ENCODE measurements around the gene KIF1A. TPM values are rescaled to one million over a fixed set of nuclear protein-coding genes. Genes with fewer than 3 reads are reported as not detected.

Gene KIF1A
- total and polyA plus RNA-seq, 2 of the 8 experiments (the other 6 are each of a cell fraction or from before 2014, with no cell fraction given), result 61.3 to 281 TPM

DNA sequence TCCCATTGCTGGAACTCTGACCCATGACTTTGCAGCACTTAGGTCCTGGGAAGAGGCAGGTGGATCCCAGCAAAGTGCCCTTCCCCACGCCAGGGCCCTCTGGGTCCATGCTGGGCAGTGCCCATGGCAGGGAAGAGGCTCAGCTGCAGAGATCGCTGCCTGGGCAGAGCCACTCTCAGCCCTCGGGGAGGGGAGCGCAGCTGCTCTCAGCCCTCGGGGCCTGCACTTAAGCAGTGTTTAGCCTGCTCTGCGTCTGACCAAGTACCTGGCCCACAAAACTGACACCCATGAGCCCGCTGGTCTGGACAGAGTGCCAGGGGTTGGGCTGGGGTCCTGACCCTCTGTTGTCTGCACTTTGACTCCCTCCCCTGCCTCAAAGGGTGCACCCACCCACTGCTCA is 82.1 kb downstream of the KIF1A start:
- 97% methylated on average over 7 of the region's 7 CpGs; no CpG with 5 or more reads in 1 of the 2 experiments for WGBS, 2 experiments (ENCODE audit: extremely low coverage in 1 of 2, insufficient coverage in 1 of 2, insufficient read length in 1 of 2, insufficient replicate concordance in 2 of 2, low coverage in 1 of 2, low lambda C conversion rate in 2 of 2, missing lambda C conversion rate in 1 of 2)
- POLR2A ChIA-PET (ENCODE audit: partially characterized antibody), result interaction anchor here (0.6 to 1.4 kb wide), 3 partner anchors 12 to 28 kb away, joined by 3 to 5 read pairs (median 3); no protein-coding TSS in a partner anchor

More for the DNA sequence above, 82.1 kb downstream of the KIF1A start:
- Histone ChIP-seq H3K4ac (replicated peaks; ENCODE audit: insufficient read length, low read depth, low read length) (no peak overlapping the region), H3K36me3 (ENCODE audit: control insufficient read depth in 2 of 4, insufficient read depth in 4 of 4, low read length in 3 of 4) (peaks cover 29 to 93% (median 72%) of the 10 kb centered on the region in 4 experiments), H3K4me3 (ENCODE audit: extremely low read depth in 1 of 4, insufficient read depth in 2 of 4, low read depth in 3 of 4, low read length in 4 of 4) (no peak overlapping the region), H4K20me1 (replicated peaks in 1 of 2; ENCODE audit: control insufficient read depth in 1 of 2, insufficient read depth in 2 of 2, low read length in 2 of 2) (peaks cover 14 to 15% of the 10 kb centered on the region in 2 experiments), H3K56ac (replicated peaks; ENCODE audit: insufficient read length, low read depth, low read length) (no peak overlapping the region), H3K79me1 (ENCODE audit: low read depth, low read length) (peaks cover 3% of the 10 kb centered on the region), H3K4me1 (replicated peaks in 1 of 4; ENCODE audit: control insufficient read depth in 3 of 4, insufficient read depth in 4 of 4, low read length in 3 of 4) (no peaks in the 10 kb centered on the region), H3K27ac (ENCODE audit: low read depth, low read length) (no peak overlapping the region), H2AFZ (ENCODE audit: low read length) (no peak overlapping the region), H3K9me3 (ENCODE audit: insufficient read depth in 2 of 2, low read depth in 1 of 2, low read length in 1 of 2) (no peaks in the 10 kb centered on the region), H3K9ac (replicated peaks in 1 of 4; ENCODE audit: extremely low read depth in 1 of 4, low read depth in 3 of 4, low read length in 3 of 4) (no peak overlapping the region), H3K18ac (ENCODE audit: extremely low read depth, low read length) (no peak overlapping the region), H3K27me3 (replicated peaks in 1 of 4; ENCODE audit: control insufficient read depth in 3 of 4, extremely low read depth in 1 of 4, insufficient read depth in 3 of 4, low read length in 3 of 4) (no peaks in the 10 kb centered on the region), H3K4me2 (ENCODE audit: insufficient read depth in 1 of 2, low read depth in 2 of 2, low read length in 2 of 2) (no peak overlapping the region), H2BK12ac (ENCODE audit: low read depth, low read length) (no peak overlapping the region), H2AK5ac (ENCODE audit: low read depth, low read length) (no peak overlapping the region), H2BK20ac (ENCODE audit: low read length) (no peak overlapping the region), H2BK5ac (ENCODE audit: low read depth, low read length) (no peak overlapping the region), H2BK120ac (replicated peaks; ENCODE audit: low read depth, low read length) (no peak overlapping the region), H3K23me2 (ENCODE audit: low read depth, low read length) (no peaks in the 10 kb centered on the region), H2BK15ac (ENCODE audit: low read length) (no peak overlapping the region), H3K14ac (ENCODE audit: insufficient read length) (no peak overlapping the region), H4K8ac (ENCODE audit: extremely low read depth, insufficient read depth, low read length) (no peak overlapping the region; the same call in 1 of the 2 replicates), H3K79me2 (ENCODE audit: control insufficient read depth in 1 of 2, insufficient read depth in 2 of 2, low read length in 2 of 2) (no peaks in the 10 kb centered on the region), H3K23ac (ENCODE audit: insufficient read length) (no peak overlapping the region), H4K91ac (replicated peaks; ENCODE audit: insufficient read length, low read length) (no peak overlapping the region), H4K5ac (ENCODE audit: insufficient read length, low read depth, low read length) (no peak overlapping the region)
- TF ChIP-seq POU5F1 (IDR thresholded peaks at IDR 0.05; ENCODE audit: low read depth, low read length), result no peak
- no peak for TF ChIP-seq SRF (IDR thresholded peaks at IDR 0.05; ENCODE audit: low read depth, low read length)
- no peak for TF ChIP-seq CHD2 (IDR thresholded peaks at IDR 0.05; ENCODE audit: low read length)
- TF ChIP-seq ASH2L (IDR thresholded peaks at IDR 0.05; ENCODE audit: low read length), result no peak
- FAIRE-seq (no peak), DNase-seq (ENCODE audit: low read depth in 1 of 2, low spot score in 2 of 2) (no peak)
- CTCF ChIA-PET (ENCODE audit: partially characterized antibody), result no interaction called here
